ENCODE measurements around the gene IFT172.

DNA sequence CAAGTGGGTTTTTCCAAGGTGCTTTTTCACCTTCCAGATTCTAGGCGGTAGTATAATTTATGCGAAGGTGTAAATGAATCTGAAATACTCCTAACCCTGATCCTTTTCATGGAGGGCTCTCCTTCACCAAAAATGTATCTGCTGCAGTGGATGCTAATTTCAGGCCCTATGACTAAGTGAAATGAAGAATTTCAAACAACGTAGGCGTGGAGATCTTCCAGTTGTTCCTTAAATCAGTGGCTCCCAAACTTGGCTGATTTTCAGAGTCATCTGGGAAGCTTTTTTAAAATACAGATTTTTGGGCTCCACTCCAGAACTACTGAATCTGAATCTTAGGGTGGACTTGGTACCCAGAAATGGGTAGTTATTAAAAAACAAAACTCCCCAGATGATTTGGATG, 12.6 kb upstream of the IFT172 start:
- TF ChIP-seq, protein P1, sequence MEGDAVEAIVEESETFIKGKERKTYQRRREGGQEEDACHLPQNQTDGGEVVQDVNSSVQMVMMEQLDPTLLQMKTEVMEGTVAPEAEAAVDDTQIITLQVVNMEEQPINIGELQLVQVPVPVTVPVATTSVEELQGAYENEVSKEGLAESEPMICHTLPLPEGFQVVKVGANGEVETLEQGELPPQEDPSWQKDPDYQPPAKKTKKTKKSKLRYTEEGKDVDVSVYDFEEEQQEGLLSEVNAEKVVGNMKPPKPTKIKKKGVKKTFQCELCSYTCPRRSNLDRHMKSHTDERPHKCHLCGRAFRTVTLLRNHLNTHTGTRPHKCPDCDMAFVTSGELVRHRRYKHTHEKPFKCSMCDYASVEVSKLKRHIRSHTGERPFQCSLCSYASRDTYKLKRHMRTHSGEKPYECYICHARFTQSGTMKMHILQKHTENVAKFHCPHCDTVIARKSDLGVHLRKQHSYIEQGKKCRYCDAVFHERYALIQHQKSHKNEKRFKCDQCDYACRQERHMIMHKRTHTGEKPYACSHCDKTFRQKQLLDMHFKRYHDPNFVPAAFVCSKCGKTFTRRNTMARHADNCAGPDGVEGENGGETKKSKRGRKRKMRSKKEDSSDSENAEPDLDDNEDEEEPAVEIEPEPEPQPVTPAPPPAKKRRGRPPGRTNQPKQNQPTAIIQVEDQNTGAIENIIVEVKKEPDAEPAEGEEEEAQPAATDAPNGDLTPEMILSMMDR (IDR thresholded peaks at IDR 0.05), result no peak
- TF ChIP-seq EP300 (IDR thresholded peaks at IDR 0.05), result no peak

All from ovary (tissue), 3 donors.